Measurements from ENCODE around the gene ZNF182.

- no peak for TF ChIP-seq AKAP8 (CRISPR knock-in tag; IDR thresholded peaks at IDR 0.05)
- no peak for TF ChIP-seq PCBP2 (optimal IDR thresholded peaks at IDR 0.05; ENCODE audit: low read depth, low read length, poor library complexity, severe bottlenecking)
- TF ChIP-seq FOXK2 (IDR thresholded peaks at IDR 0.05), result no peak
- no peak for TF ChIP-seq HCFC1 (IDR thresholded peaks at IDR 0.05; ENCODE audit: low read depth, low read length)
- no peak for TF ChIP-seq GABPA (IDR thresholded peaks at IDR 0.05; ENCODE audit: low read depth, low read length)
- no peak for TF ChIP-seq GABPA (CRISPR knock-in tag; IDR thresholded peaks at IDR 0.05; ENCODE audit: low read depth)
- no peak for TF ChIP-seq CTCF (CRISPR knock-in tag; IDR thresholded peaks at IDR 0.05)
- TF ChIP-seq TCF12 (IDR thresholded peaks at IDR 0.05), result no peak
- no peak for TF ChIP-seq TCF12 (CRISPR knock-in tag; IDR thresholded peaks at IDR 0.05)
- TF ChIP-seq RFX5 (IDR thresholded peaks at IDR 0.05; ENCODE audit: low read depth, low read length), result no peak
- TF ChIP-seq U2AF1 (optimal IDR thresholded peaks at IDR 0.05; ENCODE audit: low read depth, low read length), result no peak
- no peak for TF ChIP-seq BORCS8-MEF2B (CRISPR knock-in tag; IDR thresholded peaks at IDR 0.05)
- TF ChIP-seq POLR2AphosphoS5 (IDR thresholded peaks at IDR 0.05; ENCODE audit: low read depth, low read length), result no peak
- TF ChIP-seq MZF1 (CRISPR knock-in tag; IDR thresholded peaks at IDR 0.05; ENCODE audit: borderline replicate concordance), result no peak
These were observed 76.6 kb downstream of the ZNF182 start for GRCh38 chrX:47927212-47927611.
